Stimulated activated CD8-positive, alpha-beta memory T cell treated with anti-CD3 and anti-CD28 coated beads, Interleukin-12 subunit alpha, Interleukin-12 subunit beta, amount 100 ng/mL, for 4 hours (primary cell): ENCODE data around the gene NCAPD2.

Experiments
- DNase-seq: peaks from one replicate; pipeline ENCODE4 v3.0.0-alpha.2; 2020; ENCODE audit warnings: low read depth

NCAPD2 gene

GRCh38 chr12:6574576-6575295, 80.8 kb downstream of the NCAPD2 start:
- DNase-seq = no peak

GRCh38 chr12:6575648-6576047, 81.7 kb downstream of the NCAPD2 start:
- DNase-seq = no peak
